Stimulated activated effector memory CD8-positive, alpha-beta T cell treated with anti-CD3 and anti-CD28 coated beads, Interleukin-12 subunit alpha, Interleukin-12 subunit beta, amount 100 ng/mL, for 72 hours (primary cell): Measurements from ENCODE around the gene R3HDM2.
"Not testable (repeated sequence)": the region's sequence is repeated elsewhere in the genome, so short reads cannot be mapped to it uniquely, and the experiment has no call there.

Source experiments
- ATAC-seq: fragments of 150-1000 bp; cut with Tn5 transposase; 2 replicates; pipeline ENCODE4 v1.10.0; 2021
- DNase-seq, 2 donors: peaks; one replicate each; pipeline ENCODE4 v3.0.0; 2021 to 2022; ENCODE audit warnings: low spot score in 2 of 2
- H3K27ac Mint-ChIP-seq: one replicate; pipeline ENCODE4 v1.8.0; 2022; ENCODE audit warnings: mild to moderate bottlenecking, mixed read lengths
- H3K36me3 Mint-ChIP-seq: one replicate; pipeline ENCODE4 v1.8.0; 2022; ENCODE audit warnings: mild to moderate bottlenecking, mixed read lengths
- H3K4me1 Mint-ChIP-seq: one replicate; pipeline ENCODE4 v1.8.0; 2022; ENCODE audit warnings: mixed read lengths
- H3K4me3 Mint-ChIP-seq: one replicate; pipeline ENCODE4 v1.8.0; 2022; ENCODE audit warnings: mild to moderate bottlenecking, mixed read lengths
- H3K9me3 Mint-ChIP-seq: one replicate; pipeline ENCODE4 v1.8.0; 2022; ENCODE audit warnings: mixed read lengths

R3HDM2 gene

DNA sequence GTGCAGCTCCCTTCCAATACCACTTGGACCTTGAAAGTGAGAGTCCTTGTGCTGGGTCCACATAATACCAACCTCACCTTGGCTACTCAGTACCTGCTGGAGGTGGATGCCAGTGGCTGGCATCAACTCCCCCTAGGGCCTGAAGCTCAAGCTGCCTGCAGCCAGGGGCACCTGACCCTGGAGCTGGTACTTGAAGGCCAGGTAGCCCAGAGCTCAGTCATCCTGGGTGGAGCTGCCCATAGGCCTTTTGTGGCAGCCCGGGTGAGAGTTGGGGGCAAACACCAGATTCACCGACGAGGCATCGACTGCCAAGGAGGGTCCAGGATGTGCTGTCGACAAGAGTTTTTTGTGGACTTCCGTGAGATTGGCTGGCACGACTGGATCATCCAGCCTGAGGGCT is 18.5 kb upstream of the R3HDM2 start:
- no peaks in the 10 kb centered on the region for H3K36me3 Mint-ChIP-seq
- no peak overlapping the region for H3K27ac Mint-ChIP-seq
- no peak overlapping the region for H3K4me3 Mint-ChIP-seq

GRCh38 chr12:57448669-57449068 is 17.8 kb upstream of the R3HDM2 start:
- DNase-seq (no peak), ATAC-seq (no peak)

More for the DNA sequence above, 18.5 kb upstream of the R3HDM2 start:
- no peaks in the 10 kb centered on the region for H3K9me3 Mint-ChIP-seq
- H3K4me1 Mint-ChIP-seq = peaks cover 14% of the 10 kb centered on the region
- ATAC-seq (no peak), DNase-seq (no peak)

DNA sequence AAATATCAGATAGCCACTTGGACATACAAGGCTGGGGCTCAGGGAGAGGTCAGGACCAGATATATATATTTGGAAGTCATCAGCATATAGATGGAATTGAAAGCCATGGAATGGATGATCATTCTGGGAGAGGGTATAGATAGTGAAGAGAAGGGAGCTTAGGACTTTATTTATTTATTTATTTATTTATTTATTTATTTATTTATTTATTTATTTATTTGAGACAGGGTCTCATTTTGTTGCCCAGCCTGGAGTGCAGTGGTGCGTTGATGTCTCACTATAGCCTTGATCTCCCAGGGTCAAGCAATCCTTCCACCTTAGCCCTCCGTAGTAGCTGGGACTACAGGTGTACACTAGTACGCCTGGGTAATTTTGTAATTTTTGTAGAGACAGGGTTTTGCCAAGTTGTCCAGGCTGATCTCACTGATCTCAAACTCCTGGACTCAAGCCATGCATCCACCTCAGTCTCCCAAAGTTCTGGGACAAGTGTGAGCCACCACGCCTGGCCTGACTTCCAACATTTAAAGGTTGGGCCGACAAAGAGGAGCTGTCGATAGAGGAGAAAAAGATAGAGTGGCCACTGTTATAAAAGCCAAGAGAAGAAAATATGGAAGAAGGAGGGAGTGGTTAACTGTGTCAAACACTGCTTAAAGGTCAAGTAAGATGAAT is 15.6 kb upstream of the R3HDM2 start:
- peaks cover 5% of the 10 kb centered on the region for H3K9me3 Mint-ChIP-seq
- no peaks in the 10 kb centered on the region for H3K36me3 Mint-ChIP-seq
- no peak for ATAC-seq
- no peak for DNase-seq
- H3K27ac Mint-ChIP-seq = no peak overlapping the region
- H3K4me3 Mint-ChIP-seq = no peak overlapping the region
- H3K4me1 Mint-ChIP-seq = no peaks in the 10 kb centered on the region

More at GRCh38 chr12:57448669-57449068, 17.8 kb upstream of the R3HDM2 start:
- peaks cover 14% of the 10 kb centered on the region for H3K4me1 Mint-ChIP-seq
- H3K4me3 Mint-ChIP-seq = no peak overlapping the region
- no peaks in the 10 kb centered on the region for H3K36me3 Mint-ChIP-seq
- H3K27ac Mint-ChIP-seq = no peak overlapping the region
- no peaks in the 10 kb centered on the region for H3K9me3 Mint-ChIP-seq

GRCh38 chr12:57444744-57445143 is 13.9 kb upstream of the R3HDM2 start:
- Mint-ChIP-seq H3K4me1 (no peaks in the 10 kb centered on the region), H3K4me3 (no peak overlapping the region), H3K27ac (no peak overlapping the region), H3K9me3 (peaks cover 5% of the 10 kb centered on the region), H3K36me3 (no peaks in the 10 kb centered on the region)
- DNase-seq (no peak), ATAC-seq (no peak)

DNA sequence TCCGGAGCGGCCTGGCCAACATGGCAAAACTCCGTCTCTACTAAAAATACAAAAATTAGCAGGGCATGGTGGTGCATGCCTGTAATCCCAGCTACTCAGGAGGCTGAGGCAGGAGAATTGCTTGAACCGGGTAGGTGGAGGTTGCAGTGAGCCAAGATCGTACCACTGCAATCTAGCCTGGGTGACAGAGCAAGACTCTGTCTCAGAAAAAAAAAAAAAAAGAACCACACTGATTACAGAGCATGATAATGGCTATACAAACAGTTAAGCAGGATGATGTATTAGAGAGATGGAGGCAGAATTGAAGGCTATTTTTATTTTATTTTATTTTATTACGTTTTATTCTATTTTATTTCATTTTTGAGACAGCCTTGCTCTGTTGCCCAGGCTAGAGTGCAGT is 13.5 kb upstream of the R3HDM2 start:
- not testable (repeated sequence) for H3K4me1 Mint-ChIP-seq, ATAC-seq, DNase-seq, H3K9me3 Mint-ChIP-seq, H3K36me3 Mint-ChIP-seq, H3K4me3 Mint-ChIP-seq, H3K27ac Mint-ChIP-seq

GRCh38 chr12:57441846-57442427 is 11.1 kb upstream of the R3HDM2 start:
- no peak overlapping the region for H3K27ac Mint-ChIP-seq
- H3K4me1 Mint-ChIP-seq = no peaks in the 10 kb centered on the region
- no peak for DNase-seq
- no peak overlapping the region for H3K4me3 Mint-ChIP-seq
- H3K36me3 Mint-ChIP-seq = no peaks in the 10 kb centered on the region
- ATAC-seq = no peak
- peaks cover 5% of the 10 kb centered on the region for H3K9me3 Mint-ChIP-seq

DNA sequence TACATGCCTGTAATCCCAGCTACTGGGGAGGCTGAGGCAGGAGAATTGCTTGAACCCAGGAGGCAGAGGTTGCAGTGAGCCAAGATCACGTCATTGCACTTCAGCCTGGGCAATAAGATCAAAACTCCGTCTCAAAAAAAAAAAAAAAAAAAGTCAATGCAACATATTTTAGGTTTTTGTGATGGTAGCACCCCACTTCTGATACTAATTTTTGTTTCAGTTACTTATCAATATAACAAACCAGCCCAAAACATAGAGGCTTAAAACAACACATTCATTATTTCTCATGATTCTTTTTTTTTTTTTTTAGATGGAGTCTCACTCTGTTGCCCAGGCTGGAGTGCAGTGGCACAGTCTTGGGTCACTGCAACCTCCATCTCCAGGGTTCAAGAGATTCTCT is 10.6 kb upstream of the R3HDM2 start:
- not testable (repeated sequence) for H3K36me3 Mint-ChIP-seq, DNase-seq, ATAC-seq, H3K4me1 Mint-ChIP-seq, H3K4me3 Mint-ChIP-seq, H3K9me3 Mint-ChIP-seq, H3K27ac Mint-ChIP-seq

GRCh38 chr12:57439762-57440266 is 9.0 kb upstream of the R3HDM2 start:
- no peaks in the 10 kb centered on the region for H3K36me3 Mint-ChIP-seq
- ATAC-seq = no peak
- no peak for DNase-seq
- H3K4me1 Mint-ChIP-seq = peaks cover 8% of the 10 kb centered on the region
- H3K4me3 Mint-ChIP-seq = no peak overlapping the region
- H3K9me3 Mint-ChIP-seq = peaks cover 5% of the 10 kb centered on the region
- no peak overlapping the region for H3K27ac Mint-ChIP-seq

- H3K36me3 Mint-ChIP-seq = no peaks in the 10 kb centered on the region
- no peak overlapping the region for H3K27ac Mint-ChIP-seq
- peaks cover 5% of the 10 kb centered on the region for H3K9me3 Mint-ChIP-seq
Measured at GRCh38 chr12:57438400-57438799, 7.6 kb upstream of the R3HDM2 start.

DNA sequence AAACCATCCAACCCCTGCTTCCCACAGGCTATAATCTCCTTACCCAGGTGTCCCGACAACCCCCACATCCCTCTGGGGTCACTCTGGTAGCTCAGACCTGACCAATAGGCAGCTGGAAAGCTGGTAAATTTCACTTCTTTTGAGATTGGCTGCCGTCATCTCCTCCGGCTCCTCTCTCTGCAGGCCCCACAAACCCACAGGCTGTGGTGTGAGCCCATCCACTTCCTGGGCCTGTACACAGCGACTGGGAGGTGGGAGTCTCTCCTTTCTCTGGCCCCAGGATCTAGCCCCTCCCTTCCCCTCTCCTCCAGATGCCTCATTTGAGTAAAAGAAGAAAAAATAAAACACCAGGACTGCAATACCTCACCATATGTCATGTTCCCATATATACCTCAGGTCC is 4.5 kb upstream of the R3HDM2 start:
- H3K27ac Mint-ChIP-seq = peak overlapping the region; percentile 98
- ATAC-seq (peak; percentile 43), DNase-seq (peak in 1 of 2 donors; percentile 63)
- H3K4me3 Mint-ChIP-seq = peak overlapping the region; percentile 66
- peaks cover 9% of the 10 kb centered on the region for H3K36me3 Mint-ChIP-seq
- H3K4me1 Mint-ChIP-seq = peaks cover 17% of the 10 kb centered on the region
- H3K9me3 Mint-ChIP-seq = no peaks in the 10 kb centered on the region

More at GRCh38 chr12:57438400-57438799, 7.6 kb upstream of the R3HDM2 start:
- no peak for ATAC-seq
- DNase-seq = no peak
- Mint-ChIP-seq H3K4me1 (peaks cover 8% of the 10 kb centered on the region), H3K4me3 (no peak overlapping the region)

- peak within 1 kb of the TSS; percentile 66 for H3K4me3 Mint-ChIP-seq
- H3K9me3 Mint-ChIP-seq = no peaks in the 10 kb centered on the region
- DNase-seq = no peak
- H3K4me1 Mint-ChIP-seq = peaks cover 23% of the 10 kb centered on the region
- no peak for ATAC-seq
- H3K36me3 Mint-ChIP-seq = peaks cover 9% of the 10 kb centered on the region
- H3K27ac Mint-ChIP-seq = peak within 1 kb of the TSS; percentile 98
Measured at GRCh38 chr12:57434517-57435223, 3.8 kb upstream of the R3HDM2 start, which contains the start of gene INHBC. TSS of gene INHBC (plus strand) at chr12:57434784. CDS start at chr12:57434887, 103 bp downstream.

GRCh38 chr12:57433370-57433769 is 2.5 kb upstream of the R3HDM2 start:
- DNase-seq (no peak), ATAC-seq (no peak)
- Mint-ChIP-seq H3K9me3 (no peaks in the 10 kb centered on the region), H3K36me3 (peaks cover 15% of the 10 kb centered on the region), H3K4me1 (peaks cover 30% of the 10 kb centered on the region), H3K4me3 (no peak overlapping the region), H3K27ac (no peak overlapping the region)

- Mint-ChIP-seq H3K36me3 (peaks cover 18% of the 10 kb centered on the region), H3K27ac (peak overlapping the region; percentile 99), H3K4me3 (peak overlapping the region; percentile 87), H3K4me1 (peaks cover 37% of the 10 kb centered on the region), H3K9me3 (no peaks in the 10 kb centered on the region)
- DNase-seq = no peak
- ATAC-seq = no peak
Measured at GRCh38 chr12:57431654-57432188, 878 bp upstream of the R3HDM2 start.

GRCh38 chr12:57430112-57430930 is 522 bp downstream of the R3HDM2 start:
- ATAC-seq (peak; percentile 80), DNase-seq (peak in 1 of 2 donors; percentile 48)
- Mint-ChIP-seq H3K4me3 (peak overlapping the region; percentile 87), H3K36me3 (peaks cover 32% of the 10 kb centered on the region), H3K4me1 (peaks cover 33% of the 10 kb centered on the region), H3K27ac (peak overlapping the region; percentile 99), H3K9me3 (no peaks in the 10 kb centered on the region)
